IMR-90 (cell line): ENCODE data around the gene DNAJB7. TPM values are rescaled to one million over a fixed set of nuclear protein-coding genes. Genes with fewer than 3 reads are reported as not detected.
"Not testable (repeated sequence)": the region's sequence is repeated elsewhere in the genome, so short reads cannot be mapped to it uniquely, and the experiment has no call there.

Experiments
- ATAC-seq: fragments of 200-7000 bp; cut with Tn5 transposase; 2 replicates; pipeline ENCODE4 v1.9.1; 2020; ENCODE audit warnings: low read depth, mild to moderate bottlenecking, moderate library complexity
- BruUV-seq: library from RNA; stranded (reverse); fragments of 400-500 nt; replicated peaks from 2 replicates; lab custom pipeline; 2021; lab: Mats Ljungman, UMichigan
- CTCF ChIA-PET: fragments of 300-600 bp; formaldehyde crosslinking; extraction: SDS; loops from one replicate; lab custom pipeline; 2021; ENCODE audit warnings: antibody characterized with exemption; lab: Yijun Ruan, JAX
- POLR2A ChIA-PET: fragments of 300-600 bp; sonication (Branson Sonifier 250); formaldehyde crosslinking; loops from one replicate; lab custom pipeline; 2022; ENCODE audit warnings: antibody characterized with exemption; ENCODE audit not compliant: unreplicated experiment; lab: Charles Lee
- DNase-seq: peaks from one replicate; pipeline ENCODE4 v3.0.0; 2013
- H2AFZ ChIP-seq: replicated peaks from 2 replicates; pipeline ENCODE3; 2013; ENCODE audit warnings: low read length, mild to moderate bottlenecking; ENCODE audit not compliant: poor library complexity
- H2AK5ac ChIP-seq: 2 replicates; pipeline ENCODE4 v1.6.1; 2013; ENCODE audit warnings: low read depth, low read length, inconsistent platforms
- H2AK9ac ChIP-seq: replicated peaks from 2 replicates; pipeline ENCODE3; 2013; ENCODE audit warnings: mild to moderate bottlenecking, low read depth, low read length, moderate library complexity; ENCODE audit not compliant: poor library complexity
- H2BK120ac ChIP-seq: 2 replicates; pipeline ENCODE4 v1.6.1; 2013; ENCODE audit warnings: low read depth, low read length, inconsistent platforms
- H2BK15ac ChIP-seq: 3 replicates; pipeline ENCODE4 v1.6.1; 2013; ENCODE audit warnings: low read depth, low read length, inconsistent platforms
- H2BK20ac ChIP-seq: 2 replicates; pipeline ENCODE4 v1.6.1; 2013; ENCODE audit warnings: low read depth, mild to moderate bottlenecking, inconsistent platforms, low read length, moderate library complexity
- H2BK5ac ChIP-seq: 2 replicates; pipeline ENCODE4 v1.6.1; 2013; ENCODE audit warnings: mild to moderate bottlenecking, low read depth, low read length, inconsistent platforms; ENCODE audit not compliant: poor library complexity, severe bottlenecking
- H3K14ac ChIP-seq: replicated peaks from 2 replicates; pipeline ENCODE4 v1.6.1; 2013; ENCODE audit warnings: low read depth, low read length, inconsistent platforms
- H3K18ac ChIP-seq: 2 replicates; pipeline ENCODE4 v1.6.1; 2013; ENCODE audit warnings: low read depth, low read length, control low read depth
- H3K23ac ChIP-seq: 2 replicates; pipeline ENCODE4 v1.6.1; 2013; ENCODE audit warnings: low read depth, low read length, inconsistent platforms
- H3K27ac ChIP-seq: 2 replicates; pipeline ENCODE4 v1.5.1; 2013; ENCODE audit warnings: mild to moderate bottlenecking, control low read depth, low read length; ENCODE audit not compliant: insufficient read depth
- H3K27me3 ChIP-seq: 2 replicates; pipeline ENCODE4 v1.6.1; 2013; ENCODE audit warnings: low read length; ENCODE audit not compliant: control insufficient read depth, insufficient read depth
- H3K36me3 ChIP-seq: 2 replicates; pipeline ENCODE4 v1.6.1; 2013; ENCODE audit warnings: low read length, mixed read lengths; ENCODE audit not compliant: control insufficient read depth, insufficient read depth
- H3K4ac ChIP-seq: 2 replicates; pipeline ENCODE4 v1.6.1; 2013; ENCODE audit warnings: low read depth, low read length, inconsistent platforms
- H3K4me1 ChIP-seq: 2 replicates; pipeline ENCODE4 v1.6.1; 2013; ENCODE audit warnings: low read length, mixed read lengths; ENCODE audit not compliant: control insufficient read depth, insufficient read depth
- H3K4me2 ChIP-seq: 2 replicates; pipeline ENCODE4 v1.6.1; 2013; ENCODE audit warnings: low read depth, mild to moderate bottlenecking, control low read depth, low read length, moderate library complexity
- H3K4me3 ChIP-seq: 2 replicates; pipeline ENCODE4 v1.5.1; 2013; ENCODE audit warnings: low read depth, mild to moderate bottlenecking, control low read depth, low read length, moderate library complexity; ENCODE audit not compliant: insufficient read depth
- H3K56ac ChIP-seq: 2 replicates; pipeline ENCODE4 v1.6.1; 2013; ENCODE audit warnings: low read length, inconsistent platforms; ENCODE audit not compliant: insufficient read depth; ENCODE audit errors: extremely low read depth
- H3K79me1 ChIP-seq, 2 experiments: 2 replicates each; pipeline ENCODE4 v1.6.1; 2013; ENCODE audit warnings: low read length in 2 of 2, inconsistent platforms in 1 of 2, low read depth in 1 of 2
- H3K9ac ChIP-seq: 2 replicates; pipeline ENCODE4 v1.6.1; 2013; ENCODE audit warnings: low read depth, low read length, control low read depth
- H3K9me1 ChIP-seq: 2 replicates; pipeline ENCODE4 v1.6.1; 2013; ENCODE audit warnings: low read length, inconsistent platforms; ENCODE audit not compliant: insufficient read depth
- H3K9me3 ChIP-seq: 2 replicates; pipeline ENCODE4 v1.6.1; 2013; ENCODE audit warnings: low read length; ENCODE audit not compliant: control insufficient read depth, insufficient read depth
- H4K20me1 ChIP-seq: 2 replicates; pipeline ENCODE4 v1.6.1; 2013; ENCODE audit warnings: low read length, inconsistent platforms; ENCODE audit not compliant: insufficient read depth
- H4K5ac ChIP-seq: 2 replicates; pipeline ENCODE4 v1.6.1; 2013; ENCODE audit warnings: mild to moderate bottlenecking, low read depth, low read length, control low read depth
- H4K8ac ChIP-seq, 2 experiments: 2 replicates each; pipeline ENCODE4 v1.6.1; 2013; ENCODE audit warnings: low read depth in 2 of 2, low read length in 2 of 2, control low read depth in 1 of 2, inconsistent platforms in 1 of 2
- H4K91ac ChIP-seq: 2 replicates; pipeline ENCODE4 v1.6.1; 2013; ENCODE audit warnings: low read depth, low read length, inconsistent platforms; ENCODE audit not compliant: insufficient read depth
- CEBPB ChIP-seq: IDR thresholded peaks from 2 replicates; pipeline ENCODE4 v1.6.1; 2012; ENCODE audit warnings: low read depth, low read length, improper control_type of control experiment
- CHD1 ChIP-seq: IDR thresholded peaks from 2 replicates; pipeline ENCODE4 v1.6.1; 2012; ENCODE audit warnings: low read depth, low read length, improper control_type of control experiment
- POLR2A ChIP-seq: IDR thresholded peaks from 2 replicates; pipeline ENCODE4 v1.6.1; 2012; ENCODE audit warnings: mild to moderate bottlenecking, low read depth, low read length
- SMC3 ChIP-seq: fragments of 150-350 bp; IDR thresholded peaks from 2 replicates; pipeline ENCODE4 v1.6.1; 2016; ENCODE audit warnings: low read depth, mild to moderate bottlenecking, antibody characterized with exemption, low read length, moderate library complexity
- WGBS, 2 experiments: methylation state at CpG; one replicate each; pipeline versions ENCODE4 v1.1.5 to v1.1.7; 2013; ENCODE audit warnings: missing lambda C conversion rate in 2 of 2; ENCODE audit not compliant: insufficient read length in 1 of 2; ENCODE audit errors: extremely low coverage in 2 of 2; 5-methylcytosine and 5-hydroxymethylcytosine counted together
- dilution Hi-C: fragments of 300-500 bp; cut with HindIII; formaldehyde crosslinking; loops from one replicate; pipeline ENCODE4 v1.14.3; 2018; ENCODE audit warnings: low sequenced_read_pairs; ENCODE audit not compliant: unreplicated experiment
- in situ Hi-C: fragments of 300-500 bp; cut with MboI; formaldehyde crosslinking; loops from 3 replicates; pipeline ENCODE4 v1.14.3; 2019; ENCODE audit warnings: low sequenced_read_pairs, inconsistent platforms, mixed read lengths
- intact Hi-C: fragments of 100-400 bp; cut with micrococcal nuclease; formaldehyde crosslinking; loops from 2 replicates; pipeline ENCODE4 v1.10.0; 2022
- polyA plus RNA-seq, 3 experiments: library from polyadenylated mRNA; depleted of rRNA; stranded (reverse); fragments of >200 nt; gene quantifications; 2 replicates each; pipeline ENCODE4 v1.2.3, GENCODE V29; 2012; ENCODE audit warnings: low replicate concordance in 1 of 3
- total RNA-seq: library from RNA; depleted of rRNA; stranded (reverse); fragments of >200 nt; gene quantifications from 2 replicates; pipeline ENCODE4 v1.2.3, GENCODE V29; 2012

The DNAJB7 gene
- total and polyA plus RNA-seq, 2 of the 4 experiments (the other 2 are of a cell fraction): not detected

DNA sequence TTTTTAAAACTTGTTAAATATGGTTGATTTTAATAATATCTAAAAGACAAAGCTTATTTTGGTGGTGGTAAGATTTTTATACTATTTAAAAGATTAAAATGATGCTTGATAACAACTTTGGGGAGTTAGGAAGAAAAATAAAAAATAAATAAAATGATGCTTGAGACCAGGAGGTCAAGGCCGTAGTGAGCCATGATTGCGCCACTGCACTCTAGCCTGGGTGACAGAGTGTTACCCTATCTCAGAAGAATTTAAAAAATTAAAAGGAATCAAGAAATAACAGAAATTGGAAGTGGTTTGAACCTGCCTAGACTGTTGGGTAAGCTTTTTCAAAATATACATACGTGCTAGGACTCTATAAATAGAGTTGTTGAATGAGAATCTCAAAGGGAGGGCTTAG lies 12.1 kb upstream of the DNAJB7 start:
- no TSS peak for BruUV-seq
- WGBS, 2 experiments: no CpG with 5 or more reads among the region's 3 CpGs
- Histone ChIP-seq H3K56ac (no peak overlapping the region), H4K91ac (no peak overlapping the region), H3K14ac (no peak overlapping the region), H3K36me3 (peaks cover 13% of the 10 kb centered on the region), H3K4me1 (no peaks in the 10 kb centered on the region), H2AFZ (no peak overlapping the region), H3K79me1 (peaks cover under 1 to 18% of the 10 kb centered on the region in 2 experiments; a peak in 3 of 4 replicates), H3K9me3 (no peaks in the 10 kb centered on the region), H2BK15ac (no peak overlapping the region), H3K23ac (no peak overlapping the region), H3K9me1 (peaks cover 3% of the 10 kb centered on the region), H4K20me1 (peaks cover under 1% of the 10 kb centered on the region; the same call in 1 of the 2 replicates), H3K4ac (no peak overlapping the region), H2AK5ac (no peak overlapping the region), H4K8ac (no peak overlapping the region), H3K27ac (no peak overlapping the region), H2AK9ac (no peak overlapping the region), H3K18ac (no peak overlapping the region), H3K9ac (no peak overlapping the region), H3K4me3 (no peak overlapping the region), H3K4me2 (no peak overlapping the region), H3K27me3 (no peaks in the 10 kb centered on the region), H2BK5ac (no peak overlapping the region), H2BK120ac (no peak overlapping the region), H2BK20ac (no peak overlapping the region), H4K5ac (no peak overlapping the region)
- ATAC-seq: no peak; the same call in 1 of the 2 replicates
- POLR2A ChIA-PET: no interaction called here
- TF ChIP-seq POLR2A: no peak
- no peak for TF ChIP-seq CHD1
- peak; percentile 38; the same call in 1 of the 2 replicates for TF ChIP-seq CEBPB
- no peak for TF ChIP-seq SMC3
- dilution Hi-C loops: no loop called here
- intact Hi-C loops: no loop called here
- DNase-seq: no peak
- CTCF ChIA-PET: interaction anchor here (0.6 kb wide), 1 partner anchor 334 kb away, joined by 5 read pairs; no protein-coding TSS in a partner anchor
- in situ Hi-C loops: no loop called here

DNA sequence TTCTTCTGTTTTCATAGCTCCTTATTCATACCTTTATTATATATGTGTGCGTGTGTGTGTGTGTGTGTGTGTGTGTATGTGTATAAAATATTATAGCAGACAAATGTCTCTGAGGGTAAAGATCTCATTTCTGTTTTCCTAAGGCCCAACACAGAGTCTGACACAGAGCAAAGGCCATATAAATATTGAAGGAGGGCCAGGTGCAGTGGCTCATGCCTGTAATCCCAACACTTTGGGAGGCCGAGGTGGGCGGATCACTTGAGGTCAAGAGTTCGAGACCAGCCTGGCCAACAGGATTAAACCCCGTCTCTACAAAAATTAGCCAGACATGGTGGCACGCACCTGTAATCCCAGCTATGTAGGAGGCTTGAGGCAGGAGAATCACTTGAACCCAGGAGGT lies 6.5 kb upstream of the DNAJB7 start:
- H3K27me3 ChIP-seq, H4K91ac ChIP-seq, in situ Hi-C loops, POLR2A ChIA-PET, H3K4ac ChIP-seq, H4K8ac ChIP-seq, H2BK5ac ChIP-seq, H3K56ac ChIP-seq, H3K4me2 ChIP-seq, H4K5ac ChIP-seq, H3K27ac ChIP-seq, H2BK15ac ChIP-seq, dilution Hi-C loops, H3K9me3 ChIP-seq, H3K9ac ChIP-seq, ATAC-seq, BruUV-seq, H4K20me1 ChIP-seq, H3K36me3 ChIP-seq, H3K23ac ChIP-seq, H3K18ac ChIP-seq, H3K14ac ChIP-seq, H3K9me1 ChIP-seq, intact Hi-C loops, H3K4me3 ChIP-seq, H2AK5ac ChIP-seq, H3K4me1 ChIP-seq, H2AFZ ChIP-seq, CTCF ChIA-PET, H2BK120ac ChIP-seq, H2BK20ac ChIP-seq, H2AK9ac ChIP-seq, DNase-seq: not testable (repeated sequence)
- peaks cover 18 to 38% of the 10 kb centered on the region in 2 experiments for H3K79me1 ChIP-seq
- 83% methylated on average over 2 of the region's 6 CpGs; no CpG with 5 or more reads in 1 of the 2 experiments for WGBS, 2 experiments
